PFSK-1 (cell line): Measurements from ENCODE around the gene MOV10L1.

Source experiments
- POLR2AphosphoS5 ChIP-seq: IDR thresholded peaks from 2 replicates; pipeline ENCODE4 v1.6.1; 2012; ENCODE audit warnings: low read depth, mild to moderate bottlenecking, control low read depth, low read length, moderate library complexity
- SIN3A ChIP-seq: IDR thresholded peaks from 2 replicates; pipeline ENCODE4 v1.6.1; 2012; ENCODE audit warnings: mild to moderate bottlenecking, low read length, moderate library complexity, borderline replicate concordance; ENCODE audit not compliant: insufficient read depth
- TF ChIP-seq, protein P1 (sequence below), 2 experiments: IDR thresholded peaks; 2 replicates each; pipeline versions ENCODE4 v1.6.1 to v1.8.0; 2011 to 2012; ENCODE audit warnings: low read depth in 2 of 2, low read length in 2 of 2, control low read depth in 1 of 2, inconsistent platforms in 1 of 2, mild to moderate bottlenecking in 1 of 2, moderate library complexity in 1 of 2; ENCODE audit not compliant: insufficient read depth in 1 of 2

DNA sequence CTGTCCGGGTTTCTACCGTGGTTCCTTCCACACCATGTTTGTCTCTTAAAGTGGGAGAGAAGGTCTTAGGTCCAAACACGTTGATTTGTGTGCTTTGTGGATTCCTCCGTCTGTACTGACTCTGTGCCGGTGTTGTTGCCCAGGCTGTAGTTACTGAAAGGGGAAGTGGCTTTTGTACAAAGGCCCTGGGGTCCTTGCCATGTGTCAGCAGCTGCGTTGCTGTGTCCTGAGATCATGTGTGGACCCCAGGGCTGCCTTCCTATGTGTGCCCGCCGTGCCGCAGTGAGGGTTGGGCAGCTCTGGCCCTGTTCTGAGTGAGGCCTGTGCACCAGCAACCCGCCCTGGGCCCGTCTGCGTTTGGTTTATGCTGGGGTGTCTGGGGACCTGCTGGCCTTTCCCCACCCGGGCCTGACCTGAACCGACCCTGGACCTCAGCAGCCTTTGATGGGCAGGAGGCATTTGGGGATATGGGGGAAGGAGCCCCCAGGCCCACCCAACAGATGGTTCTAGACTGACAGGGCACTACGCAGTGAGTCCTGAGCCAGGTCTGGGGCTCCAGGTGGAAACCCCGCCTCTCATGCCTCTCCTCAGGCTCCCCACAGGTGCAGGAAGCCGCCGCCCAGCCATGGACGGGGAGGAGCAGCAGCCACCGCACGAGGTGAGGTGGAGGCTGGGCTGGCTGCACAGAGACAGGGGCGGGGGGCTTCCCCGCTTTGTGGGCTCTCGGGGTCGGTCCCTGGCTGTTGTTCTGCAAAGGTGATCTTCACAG lies 102.8 kb downstream of the MOV10L1 start:
- TF ChIP-seq POLR2AphosphoS5 (no peak), SIN3A (no peak)
- TF ChIP-seq, protein P1, sequence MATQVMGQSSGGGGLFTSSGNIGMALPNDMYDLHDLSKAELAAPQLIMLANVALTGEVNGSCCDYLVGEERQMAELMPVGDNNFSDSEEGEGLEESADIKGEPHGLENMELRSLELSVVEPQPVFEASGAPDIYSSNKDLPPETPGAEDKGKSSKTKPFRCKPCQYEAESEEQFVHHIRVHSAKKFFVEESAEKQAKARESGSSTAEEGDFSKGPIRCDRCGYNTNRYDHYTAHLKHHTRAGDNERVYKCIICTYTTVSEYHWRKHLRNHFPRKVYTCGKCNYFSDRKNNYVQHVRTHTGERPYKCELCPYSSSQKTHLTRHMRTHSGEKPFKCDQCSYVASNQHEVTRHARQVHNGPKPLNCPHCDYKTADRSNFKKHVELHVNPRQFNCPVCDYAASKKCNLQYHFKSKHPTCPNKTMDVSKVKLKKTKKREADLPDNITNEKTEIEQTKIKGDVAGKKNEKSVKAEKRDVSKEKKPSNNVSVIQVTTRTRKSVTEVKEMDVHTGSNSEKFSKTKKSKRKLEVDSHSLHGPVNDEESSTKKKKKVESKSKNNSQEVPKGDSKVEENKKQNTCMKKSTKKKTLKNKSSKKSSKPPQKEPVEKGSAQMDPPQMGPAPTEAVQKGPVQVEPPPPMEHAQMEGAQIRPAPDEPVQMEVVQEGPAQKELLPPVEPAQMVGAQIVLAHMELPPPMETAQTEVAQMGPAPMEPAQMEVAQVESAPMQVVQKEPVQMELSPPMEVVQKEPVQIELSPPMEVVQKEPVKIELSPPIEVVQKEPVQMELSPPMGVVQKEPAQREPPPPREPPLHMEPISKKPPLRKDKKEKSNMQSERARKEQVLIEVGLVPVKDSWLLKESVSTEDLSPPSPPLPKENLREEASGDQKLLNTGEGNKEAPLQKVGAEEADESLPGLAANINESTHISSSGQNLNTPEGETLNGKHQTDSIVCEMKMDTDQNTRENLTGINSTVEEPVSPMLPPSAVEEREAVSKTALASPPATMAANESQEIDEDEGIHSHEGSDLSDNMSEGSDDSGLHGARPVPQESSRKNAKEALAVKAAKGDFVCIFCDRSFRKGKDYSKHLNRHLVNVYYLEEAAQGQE (IDR thresholded peaks at IDR 0.05; ENCODE audit: insufficient read depth in 1 of 2, low read depth in 2 of 2, low read length in 2 of 2): no peak
